ENCODE data around the gene CIART. TPM values are rescaled to one million over a fixed set of nuclear protein-coding genes. Genes with fewer than 3 reads are reported as not detected.

Gene CIART
- total RNA-seq, 1 donor from 2014 or later = 2.9 TPM

DNA sequence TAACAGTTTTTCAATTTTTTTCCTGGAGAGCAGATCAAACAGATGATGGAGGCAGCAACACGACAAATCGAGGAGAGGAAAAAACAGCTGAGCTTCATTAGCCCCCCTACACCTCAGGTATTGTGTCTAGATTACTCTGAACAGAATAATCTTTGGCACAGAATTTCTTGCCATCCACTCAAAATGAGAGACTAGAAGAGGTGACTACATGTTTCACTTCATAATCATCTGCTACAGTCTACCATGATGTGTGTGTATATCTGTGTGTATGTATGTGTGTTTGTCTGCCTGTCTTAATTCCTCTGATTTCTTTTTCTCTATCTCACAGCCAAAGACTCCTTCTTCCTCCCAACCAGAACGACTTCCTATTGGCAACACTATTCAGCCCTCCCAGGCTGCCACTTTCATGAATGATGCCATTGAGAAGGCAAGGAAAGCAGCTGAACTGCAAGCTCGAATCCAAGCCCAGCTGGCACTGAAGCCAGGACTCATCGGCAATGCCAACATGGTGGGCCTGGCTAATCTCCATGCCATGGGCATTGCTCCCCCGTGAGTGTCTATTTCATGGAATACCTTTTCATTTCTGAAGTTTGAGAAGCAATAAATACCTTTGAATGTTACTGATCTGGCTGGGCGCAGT is 50.4 kb downstream of the CIART start:
- FAIRE-seq (no peak), DNase-seq (ENCODE audit: low read depth) (no peak)
- no peak overlapping the region for H3K4me3 ChIP-seq (ENCODE audit: low read depth, low read length)
- H3K36me3 ChIP-seq (ENCODE audit: control insufficient read depth, insufficient read depth, low read length) = peaks cover 20% of the 10 kb centered on the region
- TF ChIP-seq, protein P1, sequence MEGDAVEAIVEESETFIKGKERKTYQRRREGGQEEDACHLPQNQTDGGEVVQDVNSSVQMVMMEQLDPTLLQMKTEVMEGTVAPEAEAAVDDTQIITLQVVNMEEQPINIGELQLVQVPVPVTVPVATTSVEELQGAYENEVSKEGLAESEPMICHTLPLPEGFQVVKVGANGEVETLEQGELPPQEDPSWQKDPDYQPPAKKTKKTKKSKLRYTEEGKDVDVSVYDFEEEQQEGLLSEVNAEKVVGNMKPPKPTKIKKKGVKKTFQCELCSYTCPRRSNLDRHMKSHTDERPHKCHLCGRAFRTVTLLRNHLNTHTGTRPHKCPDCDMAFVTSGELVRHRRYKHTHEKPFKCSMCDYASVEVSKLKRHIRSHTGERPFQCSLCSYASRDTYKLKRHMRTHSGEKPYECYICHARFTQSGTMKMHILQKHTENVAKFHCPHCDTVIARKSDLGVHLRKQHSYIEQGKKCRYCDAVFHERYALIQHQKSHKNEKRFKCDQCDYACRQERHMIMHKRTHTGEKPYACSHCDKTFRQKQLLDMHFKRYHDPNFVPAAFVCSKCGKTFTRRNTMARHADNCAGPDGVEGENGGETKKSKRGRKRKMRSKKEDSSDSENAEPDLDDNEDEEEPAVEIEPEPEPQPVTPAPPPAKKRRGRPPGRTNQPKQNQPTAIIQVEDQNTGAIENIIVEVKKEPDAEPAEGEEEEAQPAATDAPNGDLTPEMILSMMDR (IDR thresholded peaks at IDR 0.05; ENCODE audit: insufficient read depth, low read length, severe bottlenecking) = no peak
- no peaks in the 10 kb centered on the region for H3K27me3 ChIP-seq (ENCODE audit: control insufficient read depth, insufficient read depth, low read length)

Other genes starting within 250 kb of the CIART start
- gene VPS45, start 214.8 kb upstream of the CIART start, total RNA-seq = 21.6 and 29.3 TPM in 2 replicates
- 4.5 and 6.1 TPM in 2 replicates for gene PLEKHO1, start 132.6 kb upstream of the CIART start, total RNA-seq
- gene ANP32E, start 46.4 kb upstream of the CIART start, total RNA-seq = 7.9 and 10.6 TPM in 2 replicates
- gene CA14, start 24.8 kb upstream of the CIART start, total RNA-seq = not detected in 2 replicates
- gene APH1A, start 13.5 kb upstream of the CIART start, total RNA-seq = 148 and 170 TPM in 2 replicates
- gene C1orf54, start 9.8 kb upstream of the CIART start, total RNA-seq = 0.53 and 1.3 TPM in 2 replicates
- gene MRPS21, start 11.3 kb downstream of the CIART start, total RNA-seq = 49.5 and 53.5 TPM in 2 replicates
- gene PRPF3, start 39.0 kb downstream of the CIART start, total RNA-seq = 30.0 and 33.2 TPM in 2 replicates
- 4.5 and 6.4 TPM in 2 replicates for gene RPRD2, start 81.6 kb downstream of the CIART start, total RNA-seq
- 14.5 and 18.1 TPM in 2 replicates for gene TARS2, start 204.9 kb downstream of the CIART start, total RNA-seq
- 5.5 and 5.8 TPM in 2 replicates for gene ECM1, start 225.6 kb downstream of the CIART start, total RNA-seq
- not detected in 2 replicates for gene FALEC, start 233.2 kb downstream of the CIART start, total RNA-seq

Data from bronchial epithelial cell (primary cell).